BLaER1 treated with 17β-estradiol and CSF1 and Interleukin-3, amounts not matched to agents 10 nM and 100 nM (cell line): Measurements from ENCODE around the gene TSGA10.
"Not testable (repeated sequence)": the region's sequence is repeated elsewhere in the genome, so short reads cannot be mapped to it uniquely, and the experiment has no call there.

ENCODE experiments used
- H3K27ac ChIP-seq, 11 experiments: shearing (Covaris generic); formaldehyde crosslinking; 2 replicates each; pipeline ENCODE4 v1.8.1; 2022
- H3K27me3 ChIP-seq, 11 experiments: shearing (Covaris generic); formaldehyde crosslinking; 2 replicates each; pipeline ENCODE4 v1.8.1; 2022
- H3K36me3 ChIP-seq, 11 experiments: shearing (Covaris generic); formaldehyde crosslinking; 2 replicates each; pipeline ENCODE4 v1.8.1; 2022
- H3K4me1 ChIP-seq, 10 experiments: shearing (Covaris generic); formaldehyde crosslinking; 2 replicates each; pipeline ENCODE4 v1.8.1; 2022
- H3K4me2 ChIP-seq, 11 experiments: shearing (Covaris generic); formaldehyde crosslinking; 2 replicates each; pipeline ENCODE4 v1.8.1; 2022
- H3K4me3 ChIP-seq, 10 experiments: shearing (Covaris generic); formaldehyde crosslinking; 2 replicates each; pipeline ENCODE4 v1.8.1; 2022
- H3K9ac ChIP-seq, 11 experiments: shearing (Covaris generic); formaldehyde crosslinking; 2 replicates each; pipeline ENCODE4 v1.8.1; 2022
- H3K9me3 ChIP-seq, 11 experiments: shearing (Covaris generic); formaldehyde crosslinking; replicated peaks in 1 of 11; 2 replicates each; pipeline ENCODE4 v1.8.1; 2022
- H4K20me1 ChIP-seq, 11 experiments: shearing (Covaris generic); formaldehyde crosslinking; 2 replicates each; pipeline ENCODE4 v1.8.1; 2022
- Cebpa-rat ChIP-seq, 11 experiments: shearing (Covaris generic); IDR thresholded peaks; 2 replicates each; pipeline ENCODE4 v1.8.1; 2022

TSGA10 gene

GRCh38 chr2:99028558-99028957, 126.2 kb downstream of the TSGA10 start:
- H3K36me3 ChIP-seq = peaks cover 0 to 7% (median 0%) of the 10 kb centered on the region in 11 experiments; a peak in 4 of 22 replicates
- no peaks in the 10 kb centered on the region; a peak in 1 of 20 replicates for H3K4me1 ChIP-seq
- no peaks in the 10 kb centered on the region for H4K20me1 ChIP-seq
- H3K4me2 ChIP-seq = no peak overlapping the region
- no peak for TF ChIP-seq Cebpa-rat (IDR thresholded peaks at IDR 0.05)
- peaks cover 7 to 21% (median 17%) of the 10 kb centered on the region in 11 experiments; a peak in 20 of 22 replicates for H3K9me3 ChIP-seq
- no peaks in the 10 kb centered on the region for H3K27me3 ChIP-seq
- H3K4me3 ChIP-seq = no peak overlapping the region
- H3K9ac ChIP-seq = no peak overlapping the region
- H3K27ac ChIP-seq = no peak overlapping the region

GRCh38 chr2:99027856-99028255, 126.9 kb downstream of the TSGA10 start:
- H3K4me2 ChIP-seq = peak overlapping the region in 2 of 11 experiments; percentile 7 to 21; a peak in 1 of 22 replicates
- peaks cover 0 to 7% (median 0%) of the 10 kb centered on the region in 11 experiments; a peak in 4 of 22 replicates for H3K36me3 ChIP-seq
- no peak overlapping the region for H3K9ac ChIP-seq
- no peaks in the 10 kb centered on the region; a peak in 1 of 20 replicates for H3K4me1 ChIP-seq
- H4K20me1 ChIP-seq = no peaks in the 10 kb centered on the region
- no peaks in the 10 kb centered on the region for H3K27me3 ChIP-seq
- H3K9me3 ChIP-seq = peaks cover 7 to 21% (median 17%) of the 10 kb centered on the region in 11 experiments; a peak in 20 of 22 replicates
- no peak overlapping the region for H3K4me3 ChIP-seq
- no peak overlapping the region for H3K27ac ChIP-seq
- no peak for TF ChIP-seq Cebpa-rat (IDR thresholded peaks at IDR 0.05)

- TF ChIP-seq Cebpa-rat (IDR thresholded peaks at IDR 0.05) = no peak
- Histone ChIP-seq H3K4me2 (no peak overlapping the region), H3K9me3 (peaks cover 26 to 45% (median 36%) of the 10 kb centered on the region in 11 experiments), H3K4me3 (no peak overlapping the region), H3K27ac (no peak overlapping the region), H3K27me3 (no peaks in the 10 kb centered on the region), H3K9ac (no peak overlapping the region), H3K36me3 (no peaks in the 10 kb centered on the region), H3K4me1 (no peaks in the 10 kb centered on the region), H4K20me1 (no peaks in the 10 kb centered on the region)
These were observed 154.0 kb downstream of the TSGA10 start for GRCh38 chr2:99000708-99001107.

DNA sequence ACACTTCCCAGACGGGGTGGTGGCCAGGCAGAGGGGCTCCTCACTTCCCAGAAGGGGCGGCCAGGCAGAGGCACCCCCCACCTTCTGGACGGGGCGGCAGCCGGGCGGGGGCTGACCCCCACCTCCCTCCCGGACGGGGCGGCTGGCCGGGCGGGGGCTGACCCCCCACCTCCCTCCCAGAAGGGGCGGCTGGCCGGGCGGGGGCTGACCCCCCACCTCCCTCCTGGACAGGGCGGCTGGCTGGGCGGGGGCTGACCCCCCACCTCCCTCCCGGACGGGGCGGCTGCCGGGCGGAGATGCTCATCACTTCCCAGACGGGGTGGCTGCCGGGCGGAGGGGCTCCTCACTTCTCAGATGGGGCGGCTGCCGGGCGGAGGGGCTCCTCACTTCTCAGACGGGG, 166.0 kb downstream of the TSGA10 start:
- H3K9ac ChIP-seq, H3K27ac ChIP-seq, H3K4me3 ChIP-seq, H3K27me3 ChIP-seq, H3K4me1 ChIP-seq, H3K36me3 ChIP-seq, H3K4me2 ChIP-seq, H4K20me1 ChIP-seq: not testable (repeated sequence)
- peaks cover 3 to 17% (median 12%) of the 10 kb centered on the region in 11 experiments; a peak in 15 of 22 replicates for H3K9me3 ChIP-seq

GRCh38 chr2:98985905-98986666, 168.7 kb downstream of the TSGA10 start:
- H3K27me3 ChIP-seq = no peaks in the 10 kb centered on the region
- H4K20me1 ChIP-seq = no peaks in the 10 kb centered on the region
- no peak overlapping the region for H3K9ac ChIP-seq
- no peak overlapping the region for H3K27ac ChIP-seq
- H3K9me3 ChIP-seq = peaks cover 3 to 17% (median 12%) of the 10 kb centered on the region in 11 experiments; a peak in 15 of 22 replicates
- no peaks in the 10 kb centered on the region for H3K36me3 ChIP-seq
- TF ChIP-seq Cebpa-rat (IDR thresholded peaks at IDR 0.05) = no peak
- no peaks in the 10 kb centered on the region for H3K4me1 ChIP-seq
- no peak overlapping the region for H3K4me2 ChIP-seq
- no peak overlapping the region for H3K4me3 ChIP-seq

DNA sequence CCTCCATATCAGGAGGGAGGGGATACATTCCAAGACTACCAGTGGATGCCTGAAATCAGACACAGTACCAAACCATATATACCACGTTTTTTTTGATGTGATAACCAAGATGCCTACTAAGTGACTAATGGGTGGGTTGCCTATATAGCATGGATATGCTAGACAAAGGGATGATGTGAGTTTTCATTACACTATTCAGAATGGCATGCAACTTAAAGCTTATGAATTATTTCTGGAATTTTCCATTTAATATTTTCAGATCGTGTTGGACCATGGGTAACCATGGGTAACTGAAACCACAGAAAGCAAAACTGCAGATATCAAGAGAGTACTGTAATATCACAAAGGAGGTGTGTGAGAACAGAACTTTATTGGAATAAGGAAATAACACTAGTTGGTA, 179.1 kb downstream of the TSGA10 start:
- Histone ChIP-seq H3K4me3 (no peak overlapping the region), H3K9me3 (peaks cover 26 to 48% (median 39%) of the 10 kb centered on the region in 11 experiments), H3K27me3 (no peaks in the 10 kb centered on the region), H3K36me3 (0 out of 22 replicates have a peak, but pooled peaks cover 0 to 5% (median 0%) of the 10 kb centered on the region in 11 experiments), H3K4me1 (no peaks in the 10 kb centered on the region), H3K4me2 (no peak overlapping the region), H3K27ac (no peak overlapping the region), H4K20me1 (no peaks in the 10 kb centered on the region), H3K9ac (no peak overlapping the region)
- TF ChIP-seq Cebpa-rat (IDR thresholded peaks at IDR 0.05) = no peak

- H3K27ac ChIP-seq = no peak overlapping the region
- H3K27me3 ChIP-seq = no peaks in the 10 kb centered on the region
- H3K9me3 ChIP-seq = peaks cover 34 to 64% (median 52%) of the 10 kb centered on the region in 11 experiments
- no peak overlapping the region for H3K4me3 ChIP-seq
- no peak for TF ChIP-seq Cebpa-rat (IDR thresholded peaks at IDR 0.05)
- no peaks in the 10 kb centered on the region for H4K20me1 ChIP-seq
- no peaks in the 10 kb centered on the region for H3K4me1 ChIP-seq
- H3K9ac ChIP-seq = no peak overlapping the region
- peaks cover 0 to 5% (median 0%) of the 10 kb centered on the region in 11 experiments; a peak in 1 of 22 replicates for H3K36me3 ChIP-seq
- no peak overlapping the region for H3K4me2 ChIP-seq
These were observed 182.1 kb downstream of the TSGA10 start for GRCh38 chr2:98972582-98973167.

- Histone ChIP-seq H3K27me3 (no peaks in the 10 kb centered on the region), H3K9ac (no peak overlapping the region), H4K20me1 (no peaks in the 10 kb centered on the region), H3K27ac (no peak overlapping the region), H3K4me2 (peak overlapping the region in 3 of 11 experiments; percentile 22 to 33 (median 24); a peak in 2 of 22 replicates), H3K4me3 (no peak overlapping the region), H3K9me3 (peaks cover 0 to 31% (median 8%) of the 10 kb centered on the region in 11 experiments; a peak in 11 of 22 replicates), H3K4me1 (peaks cover 0 to 8% (median 0%) of the 10 kb centered on the region in 10 experiments; a peak in 2 of 20 replicates), H3K36me3 (no peaks in the 10 kb centered on the region)
- TF ChIP-seq Cebpa-rat (IDR thresholded peaks at IDR 0.05) = no peak
These were observed 194.8 kb downstream of the TSGA10 start for GRCh38 chr2:98959810-98960507.

GRCh38 chr2:98952966-98953365, 201.8 kb downstream of the TSGA10 start:
- H3K9ac ChIP-seq = no peak overlapping the region
- no peaks in the 10 kb centered on the region for H3K4me1 ChIP-seq
- no peaks in the 10 kb centered on the region for H3K9me3 ChIP-seq
- H4K20me1 ChIP-seq = no peaks in the 10 kb centered on the region
- H3K4me2 ChIP-seq = no peak overlapping the region
- no peaks in the 10 kb centered on the region for H3K36me3 ChIP-seq
- TF ChIP-seq Cebpa-rat (IDR thresholded peaks at IDR 0.05) = no peak
- H3K4me3 ChIP-seq = no peak overlapping the region
- no peaks in the 10 kb centered on the region for H3K27me3 ChIP-seq
- H3K27ac ChIP-seq = no peak overlapping the region
